GM19193 (cell line): ENCODE data around the gene TMX1.
A peak's percentile ranks its signal among the peaks of the same experiment; 100 is the strongest.

Experiments
- POLR2A ChIP-seq: IDR thresholded peaks from 4 replicates; pipeline ENCODE4 v1.6.1; 2011; ENCODE audit not compliant: insufficient read depth, insufficient read length; ENCODE audit errors: extremely low read depth

TMX1 gene, protein sequence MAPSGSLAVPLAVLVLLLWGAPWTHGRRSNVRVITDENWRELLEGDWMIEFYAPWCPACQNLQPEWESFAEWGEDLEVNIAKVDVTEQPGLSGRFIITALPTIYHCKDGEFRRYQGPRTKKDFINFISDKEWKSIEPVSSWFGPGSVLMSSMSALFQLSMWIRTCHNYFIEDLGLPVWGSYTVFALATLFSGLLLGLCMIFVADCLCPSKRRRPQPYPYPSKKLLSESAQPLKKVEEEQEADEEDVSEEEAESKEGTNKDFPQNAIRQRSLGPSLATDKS

GRCh38 chr14:51239813-51240803 is at the start of gene TMX1:
Gene TMX1 (plus strand): TSS chr14:51240247. CDS start chr14:51240293, 46 bp downstream.
- peak; percentile 98 for TF ChIP-seq POLR2A

DNA sequence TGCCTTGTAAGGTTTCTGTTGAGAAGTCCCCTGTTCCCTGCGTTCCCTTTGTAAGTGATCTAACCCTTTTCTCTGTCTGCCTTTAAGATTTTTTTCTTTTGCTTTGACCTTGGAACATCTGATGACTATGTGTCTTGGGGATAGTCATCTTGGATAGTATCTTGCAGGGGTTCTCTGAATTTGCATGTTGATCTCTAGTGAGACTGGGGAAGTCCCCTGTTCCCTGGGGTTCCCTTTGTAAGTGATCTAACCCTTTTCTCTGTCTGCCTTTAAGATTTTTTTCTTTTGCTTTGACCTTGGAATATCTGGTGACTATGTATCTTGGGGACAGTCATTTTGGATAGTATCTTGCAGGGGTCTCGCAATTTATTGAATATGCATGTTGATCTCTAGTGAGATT is 38.2 kb upstream of the TMX1 start:
- TF ChIP-seq POLR2A, result no peak

GRCh38 chr14:51202914-51203665 is 37.0 kb upstream of the TMX1 start:
- no peak for TF ChIP-seq POLR2A

- TF ChIP-seq POLR2A, result no peak
Observed at GRCh38 chr14:51203881-51204280, 36.2 kb upstream of the TMX1 start.

- TF ChIP-seq POLR2A, result no peak
Observed at GRCh38 chr14:51205486-51205885, 34.6 kb upstream of the TMX1 start.

DNA sequence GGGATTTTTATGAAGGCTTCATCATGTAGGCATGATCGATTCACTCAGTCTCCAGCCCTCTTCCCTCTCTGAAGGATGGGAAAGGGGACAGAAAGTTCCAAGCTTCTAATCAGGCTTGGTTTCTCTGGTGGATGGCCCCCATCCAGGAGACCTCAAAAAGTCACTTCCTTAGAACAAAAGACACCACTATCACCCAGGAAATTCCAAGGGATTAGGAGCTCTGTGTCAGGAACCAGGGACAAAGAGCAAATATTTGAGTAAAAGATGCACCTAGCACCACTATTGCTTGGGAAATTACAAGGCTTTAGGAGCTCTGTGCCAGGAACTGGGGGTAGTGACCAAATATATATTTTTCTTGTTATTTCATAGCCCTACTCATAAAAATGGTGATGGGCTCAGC is 33.6 kb upstream of the TMX1 start:
- no peak for TF ChIP-seq POLR2A

GRCh38 chr14:51207621-51208020 is 32.4 kb upstream of the TMX1 start:
- no peak for TF ChIP-seq POLR2A

DNA sequence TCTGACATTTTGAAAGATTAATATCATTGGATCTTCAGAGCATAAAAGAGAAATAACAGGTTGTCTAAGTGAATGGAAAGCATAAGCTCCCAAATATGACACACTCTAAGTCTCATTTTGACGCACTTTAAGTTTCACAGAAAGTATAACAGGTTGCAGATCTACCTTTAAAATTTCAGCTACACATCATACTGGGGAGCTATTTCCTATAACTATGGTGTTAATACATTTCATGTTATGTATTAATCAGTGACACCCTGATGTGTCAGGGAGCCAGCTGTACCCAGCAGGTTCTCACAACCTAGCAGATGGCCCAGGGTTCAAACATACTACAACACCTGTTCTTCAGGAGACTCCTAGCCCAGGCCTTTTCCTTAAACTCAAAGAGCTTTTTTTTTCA is 31.1 kb upstream of the TMX1 start:
- no peak for TF ChIP-seq POLR2A

DNA sequence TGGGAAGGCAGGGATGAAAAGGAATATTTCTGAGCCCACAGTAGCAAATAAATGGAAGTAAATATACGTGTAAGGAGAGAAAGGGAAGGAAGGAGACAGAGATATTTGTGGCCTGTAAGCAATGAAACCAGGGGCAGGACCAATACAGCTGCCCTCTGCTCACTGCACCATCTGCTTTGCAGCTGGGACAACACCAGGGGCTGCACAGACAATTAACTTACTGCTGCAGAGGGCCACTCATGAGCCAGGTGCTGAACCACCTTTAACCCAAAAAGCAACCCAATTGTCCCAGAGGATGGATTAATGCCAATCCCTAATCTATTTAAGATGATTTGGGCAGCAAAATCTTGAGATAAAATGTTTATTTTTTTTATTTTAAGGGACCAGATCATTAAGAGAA is 30.6 kb upstream of the TMX1 start:
- no peak for TF ChIP-seq POLR2A

- no peak for TF ChIP-seq POLR2A
Observed at GRCh38 chr14:51210594-51210993, 29.5 kb upstream of the TMX1 start.

GRCh38 chr14:51211149-51211548 is 28.9 kb upstream of the TMX1 start:
- no peak for TF ChIP-seq POLR2A

- no peak for TF ChIP-seq POLR2A
Observed at GRCh38 chr14:51216602-51217001, 23.4 kb upstream of the TMX1 start.

GRCh38 chr14:51219473-51220448 is 20.3 kb upstream of the TMX1 start:
- no peak for TF ChIP-seq POLR2A

GRCh38 chr14:51224551-51224950 is 15.5 kb upstream of the TMX1 start:
- TF ChIP-seq POLR2A, result no peak
